G401.6 (cell line): ENCODE data around the gene AGXT.

Experiments
- FAIRE-seq: peaks from 2 replicates; lab custom pipeline; 2012; peaks lifted over from hg19 to GRCh38; lab: Jason Lieb, UNC

The AGXT gene

DNA sequence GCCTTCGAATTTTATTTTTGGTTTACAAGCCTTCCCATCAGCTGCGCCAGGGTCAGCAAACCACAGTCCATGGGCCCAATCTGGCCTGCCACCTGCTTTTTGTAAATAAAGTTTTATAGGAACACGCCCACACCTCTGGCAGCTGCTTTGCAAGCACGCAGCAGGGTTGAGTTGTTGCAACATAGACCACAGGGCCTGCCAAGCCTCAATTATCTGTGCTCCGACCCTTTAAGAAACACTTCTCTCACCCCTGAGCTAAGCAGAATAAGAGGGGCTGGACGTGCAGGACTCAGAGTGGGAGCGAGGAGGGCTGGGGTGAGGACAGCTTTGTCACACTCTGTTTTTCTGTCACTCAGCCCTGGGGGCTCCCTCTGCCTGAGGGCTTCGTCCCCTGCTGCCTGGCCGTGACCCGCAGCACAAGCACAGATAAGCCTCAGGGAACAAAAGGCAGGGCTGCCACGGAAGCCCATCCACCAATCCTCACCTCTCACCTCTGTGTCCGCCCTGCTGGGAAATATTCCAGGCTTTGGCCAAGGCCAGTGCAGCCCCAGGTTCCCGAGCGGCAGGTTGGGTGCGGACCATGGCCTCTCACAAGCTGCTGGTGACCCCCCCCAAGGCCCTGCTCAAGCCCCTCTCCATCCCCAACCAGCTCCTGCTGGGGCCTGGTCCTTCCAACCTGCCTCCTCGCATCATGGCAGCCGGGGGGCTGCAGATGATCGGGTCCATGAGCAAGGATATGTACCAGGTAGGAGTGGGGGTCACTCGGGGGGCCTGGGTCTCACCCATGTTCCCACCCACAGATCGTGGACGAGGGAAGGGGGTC lies at the start of gene AGXT:
TSS of gene AGXT (plus strand) at position 539 of the 823 bp plus-strand sequence. CDS start at position 581, 42 bp downstream.
- FAIRE-seq = no peak

DNA sequence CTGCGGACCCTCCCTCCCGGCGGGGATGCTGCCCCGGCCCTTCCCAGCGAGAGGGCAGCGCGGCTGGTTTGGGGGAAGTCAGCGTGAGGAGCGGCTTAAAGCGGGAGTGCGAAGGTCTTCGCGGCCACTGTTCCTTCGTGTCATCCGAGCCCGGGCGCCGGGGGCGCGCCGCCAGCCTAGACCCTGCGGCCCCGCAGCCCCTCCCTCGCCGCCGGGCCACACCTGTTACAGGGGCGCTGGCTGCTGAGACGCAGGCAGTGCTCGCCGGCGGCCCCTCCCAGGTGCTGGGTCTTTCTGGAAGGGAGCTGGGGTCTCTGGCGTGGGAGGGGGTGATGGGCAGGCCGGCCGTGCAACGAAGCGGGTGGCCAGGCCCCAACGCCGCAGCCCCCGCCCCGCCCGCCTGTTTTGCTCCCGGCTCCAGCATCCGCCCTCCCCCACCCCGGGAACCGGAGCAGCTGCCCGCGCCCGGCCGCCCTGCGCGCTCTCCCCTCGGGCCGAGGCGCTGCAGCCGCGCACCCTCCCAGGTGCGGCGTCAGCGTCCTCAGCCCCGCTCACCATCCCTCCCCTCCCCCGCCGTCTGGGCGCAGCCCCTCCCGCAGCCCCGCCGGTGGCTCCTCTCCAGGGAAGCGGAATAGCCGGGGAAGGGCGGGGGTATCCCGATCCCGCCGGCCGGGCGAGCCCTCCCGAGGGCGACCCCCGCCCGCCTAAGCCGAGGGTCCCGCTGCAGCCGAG lies 49.3 kb upstream of the AGXT start:
- no peak for FAIRE-seq

DNA sequence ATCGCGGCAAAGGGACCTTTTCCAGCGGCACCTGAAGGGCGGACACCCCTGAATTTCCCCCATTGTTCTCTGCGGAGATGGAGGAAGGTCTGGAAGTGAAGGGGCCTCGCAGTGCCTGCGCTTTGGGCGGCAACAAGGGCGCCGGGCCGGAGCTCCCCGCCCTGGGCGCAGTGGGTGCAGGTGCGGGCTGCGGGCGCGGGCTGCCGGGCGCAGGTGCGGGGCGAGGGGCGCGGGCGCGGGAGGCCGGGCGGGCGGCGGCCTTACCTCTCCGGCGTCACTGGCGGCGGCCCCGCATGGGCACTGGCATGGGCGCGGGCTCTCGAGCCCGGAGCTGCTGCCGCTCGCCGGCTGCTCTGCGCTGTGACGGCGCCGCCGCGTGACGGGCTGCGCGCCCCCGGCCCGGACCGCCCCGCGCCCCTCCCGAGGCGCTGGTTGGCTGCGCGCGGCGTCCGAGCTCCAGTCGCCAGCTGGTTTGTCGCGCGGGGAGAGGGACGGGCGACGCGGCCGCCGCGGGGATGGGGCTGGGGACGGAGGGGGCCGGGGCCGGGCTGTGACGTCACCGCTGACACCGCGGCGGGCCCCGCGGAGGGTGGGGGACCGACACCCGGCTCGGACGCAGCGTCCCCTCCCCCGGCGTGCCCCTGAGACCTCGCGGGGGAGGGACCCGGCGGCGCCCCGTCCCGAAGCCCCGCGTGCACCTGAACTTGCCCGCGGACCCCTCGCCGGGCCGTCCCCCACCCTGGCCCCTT lies 48.6 kb upstream of the AGXT start, which contains the start of gene KIF1A:
TSS of gene KIF1A (minus strand) at position 362 of the 749 bp plus-strand sequence. CDS start 22,467 bp downstream, outside the sequence.
- FAIRE-seq = no peak

DNA sequence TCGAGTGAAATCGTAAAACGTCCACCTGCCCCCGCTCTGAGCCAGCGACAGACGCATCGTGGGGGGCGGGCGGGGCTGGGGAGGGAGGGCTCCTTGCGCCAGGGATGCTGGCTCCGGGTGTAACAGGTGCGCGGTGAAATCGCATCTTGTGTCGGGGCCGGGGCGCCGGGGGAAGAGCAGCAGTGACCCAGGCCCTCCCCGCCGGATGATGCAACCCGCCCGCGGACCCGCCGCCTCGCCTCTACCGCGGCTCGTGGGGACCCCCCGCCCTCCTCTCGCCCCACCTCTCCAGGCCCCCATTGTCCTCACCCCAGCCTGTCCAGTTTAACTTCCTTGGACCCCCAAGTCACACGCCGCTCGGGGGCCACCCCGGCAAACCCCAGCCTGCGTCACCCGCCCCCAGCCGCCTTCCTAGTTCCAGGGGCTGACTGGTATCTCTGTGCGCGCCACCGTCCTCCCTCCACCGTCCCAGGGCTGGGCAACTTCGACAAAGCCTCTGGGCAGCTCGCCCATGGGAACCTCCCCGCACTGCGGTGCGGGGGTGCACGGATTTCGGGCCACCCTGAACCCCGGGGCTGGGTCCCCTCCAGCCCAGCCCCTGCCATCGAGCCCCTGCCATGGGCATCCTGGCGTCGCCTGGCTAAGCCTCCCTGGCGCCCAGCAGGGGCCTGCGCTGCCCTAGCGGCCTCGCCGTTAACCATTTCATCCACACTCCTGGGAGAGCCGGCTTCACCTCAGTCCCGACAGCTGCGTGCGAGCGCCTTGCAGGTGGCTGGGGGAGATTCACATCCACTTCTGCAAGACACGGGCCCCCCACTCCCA lies 47.8 kb upstream of the AGXT start:
- no peak for FAIRE-seq

DNA sequence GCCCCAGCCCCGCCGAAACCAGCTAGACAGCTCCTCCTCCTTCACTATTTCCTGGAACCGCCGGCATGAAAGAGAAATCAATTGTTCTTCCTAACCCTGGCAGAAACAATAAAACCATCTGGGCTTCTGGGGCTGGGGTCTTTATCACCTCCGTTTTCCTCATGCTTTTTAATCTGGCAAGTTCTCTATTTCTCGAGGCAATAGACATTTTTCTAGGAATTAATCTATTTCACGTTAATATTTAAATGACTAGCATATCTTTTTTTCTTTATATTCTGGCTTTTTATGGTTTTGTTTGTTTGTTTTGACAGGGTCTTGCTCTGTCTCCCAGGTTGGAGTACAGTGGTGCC lies 47.2 kb upstream of the AGXT start:
- no peak for FAIRE-seq

DNA sequence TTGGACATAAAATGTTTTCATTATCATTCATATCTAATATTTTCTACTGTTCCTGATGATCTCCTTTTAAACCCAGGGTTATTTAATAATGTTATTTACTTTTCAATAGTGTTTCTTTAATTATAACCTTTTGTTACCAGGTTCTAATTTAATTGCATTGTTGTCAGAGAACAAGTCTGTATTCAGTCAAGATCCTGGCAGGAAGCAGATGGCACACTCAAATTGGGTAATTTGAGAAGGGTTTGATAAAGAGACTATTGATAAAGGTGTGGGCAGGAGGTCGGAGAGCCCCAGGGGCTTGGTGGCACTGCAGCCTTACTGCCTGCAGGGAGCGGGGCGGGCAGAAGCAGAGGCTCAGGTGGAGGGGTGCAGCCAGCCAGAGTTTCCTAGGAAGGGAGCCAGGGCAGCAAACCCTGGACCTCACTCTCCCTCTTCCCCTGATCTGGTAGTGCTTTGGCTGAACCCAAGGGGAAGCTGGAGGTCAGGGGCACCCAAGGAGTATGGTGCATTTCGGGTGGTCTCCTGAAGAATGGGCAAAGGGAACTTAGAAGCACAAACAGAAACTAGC lies 46.3 kb upstream of the AGXT start:
- no peak for FAIRE-seq

DNA sequence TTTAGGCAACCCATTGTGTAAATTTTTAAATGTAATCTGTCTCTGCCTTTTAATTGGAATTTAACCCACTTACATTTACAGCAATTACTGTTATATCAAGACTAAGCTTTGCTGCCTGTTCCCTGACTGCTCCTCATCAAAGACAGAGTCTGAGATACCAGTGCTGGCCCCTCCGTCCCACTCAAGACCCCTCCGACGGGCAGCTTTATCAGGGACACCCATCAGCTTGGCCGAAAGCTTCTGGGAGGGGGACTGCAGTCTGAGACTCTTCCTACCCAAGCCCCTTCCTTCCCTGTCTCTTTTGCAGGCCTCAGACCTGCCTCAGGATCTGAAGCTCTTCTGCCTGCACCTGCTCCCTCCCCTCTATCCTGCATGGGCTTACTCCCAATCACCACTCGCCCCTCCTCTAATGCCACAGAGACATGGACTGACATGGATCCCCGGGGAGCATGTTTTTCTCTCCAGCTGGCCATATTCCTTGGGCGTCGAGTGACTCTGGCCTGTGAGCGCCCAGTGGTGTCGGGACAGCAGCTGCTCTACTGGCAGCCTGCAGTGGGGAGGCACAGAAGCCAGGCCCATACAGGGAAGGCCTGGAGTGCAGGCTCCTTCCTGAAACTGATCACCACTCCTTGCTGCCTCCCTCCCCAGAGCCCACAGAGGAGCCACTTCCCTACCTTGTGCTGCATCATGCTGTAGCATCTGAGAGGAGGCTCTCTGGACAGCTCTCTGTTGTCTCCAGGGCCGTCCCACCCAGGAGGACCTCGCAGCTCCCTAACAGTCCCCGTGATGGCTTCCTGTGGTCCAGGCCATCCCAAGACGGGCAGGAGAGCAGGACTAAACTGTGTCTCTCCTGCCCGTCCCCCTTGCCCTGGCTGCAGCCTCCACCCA lies 44.9 kb upstream of the AGXT start:
- no peak for FAIRE-seq

DNA sequence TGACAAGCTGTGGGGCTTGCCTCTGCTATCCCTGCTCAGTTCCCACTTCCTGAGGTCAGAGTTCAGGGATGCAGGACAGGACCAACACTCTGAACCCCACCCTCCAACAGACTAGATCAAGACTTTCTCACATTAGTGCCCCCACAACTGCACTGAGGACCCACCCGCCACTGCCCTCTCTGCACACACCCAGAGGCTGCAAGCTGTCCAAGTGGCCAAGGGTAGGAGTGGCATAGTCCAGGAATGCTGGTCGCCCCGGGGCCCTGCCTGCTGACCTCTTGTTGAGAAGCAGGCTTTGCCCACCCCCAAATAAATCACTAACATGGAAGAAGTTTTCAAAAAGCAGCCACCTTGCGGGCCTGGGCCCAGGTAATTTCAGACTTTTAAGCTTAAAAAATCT lies 43.1 kb upstream of the AGXT start:
- FAIRE-seq = no peak

DNA sequence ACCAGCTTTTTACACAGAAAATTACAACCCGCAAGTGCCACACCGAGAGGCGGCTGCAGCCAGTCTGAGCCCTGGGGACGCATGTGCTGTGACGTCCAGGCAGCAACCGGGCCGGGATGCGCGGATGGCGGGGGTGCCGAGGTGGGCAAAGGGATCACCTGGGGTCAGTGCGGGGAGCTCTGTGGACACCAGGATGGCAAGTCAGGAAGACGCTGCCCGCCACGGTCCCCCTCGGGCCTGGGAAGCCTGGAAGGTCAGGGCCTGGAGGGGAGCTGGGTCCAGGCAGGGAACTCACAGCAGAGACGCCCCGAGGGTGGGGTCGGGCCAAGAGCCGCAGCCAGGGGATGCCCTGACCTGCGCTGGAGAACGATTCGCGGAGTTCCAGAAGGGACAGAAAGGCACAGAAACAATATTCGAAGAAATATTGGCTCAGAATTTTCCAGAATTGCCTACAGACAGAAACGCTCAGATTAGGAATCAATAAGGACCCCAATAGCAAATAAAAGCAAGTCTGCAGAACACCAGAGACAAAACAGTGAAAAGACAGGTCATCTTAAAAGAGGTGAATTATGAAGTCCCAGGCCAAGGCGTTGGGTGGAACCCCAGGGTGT lies 36.9 kb upstream of the AGXT start:
- no peak for FAIRE-seq

DNA sequence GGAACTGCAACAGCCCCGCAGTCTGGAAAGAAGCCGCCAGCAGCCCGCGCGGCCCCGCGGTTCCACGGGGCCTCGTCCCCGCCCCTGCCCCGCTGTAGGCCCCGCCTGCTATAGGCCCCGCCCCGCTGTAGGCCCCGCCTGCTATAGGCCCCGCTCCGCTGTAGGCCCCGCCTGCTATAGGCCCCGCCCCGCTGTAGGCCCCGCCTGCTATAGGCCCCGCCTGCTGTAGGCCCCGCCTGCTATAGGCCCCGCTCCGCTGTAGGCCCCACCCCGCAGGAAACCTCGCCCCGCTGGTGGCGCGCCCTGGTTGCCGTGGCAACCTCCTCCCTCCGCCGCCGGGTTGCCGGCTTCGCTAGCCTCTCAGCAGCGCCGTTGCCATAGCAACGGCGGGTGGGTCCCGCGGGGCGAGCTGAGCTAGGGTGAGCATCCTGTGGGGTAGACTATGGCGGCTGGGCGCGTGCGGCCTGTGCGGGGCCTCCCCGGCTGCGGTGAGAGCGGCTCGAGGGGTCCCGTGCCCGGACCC lies 36.4 kb upstream of the AGXT start:
- peak; percentile 94 for FAIRE-seq

DNA sequence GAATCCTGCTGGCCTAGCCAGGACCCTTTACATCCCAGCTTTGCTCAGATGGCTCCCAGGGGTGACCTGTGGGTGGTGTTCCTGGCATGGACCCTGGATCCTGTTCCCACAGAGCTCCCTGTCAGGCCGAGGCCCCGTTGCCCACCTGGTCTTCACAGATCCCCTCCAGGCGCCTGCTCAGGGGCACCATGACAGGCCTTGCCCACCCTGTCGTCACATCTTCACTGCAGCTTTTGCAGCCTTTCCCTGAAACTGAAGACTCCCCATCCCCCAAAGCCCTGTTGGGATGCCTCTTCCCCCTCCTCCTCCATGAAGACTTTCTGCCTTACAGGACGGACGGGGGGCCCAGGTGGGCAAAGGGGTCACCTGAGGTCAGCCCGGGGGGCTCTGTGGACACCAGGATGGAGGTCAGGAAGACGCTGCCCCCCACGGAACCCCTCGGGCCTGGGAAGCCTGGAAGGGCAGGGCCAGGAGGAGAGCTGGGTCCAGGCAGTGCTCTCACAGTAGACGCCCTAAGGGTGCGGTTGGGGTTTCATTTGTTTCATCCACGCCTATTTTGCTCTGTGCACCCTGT lies 35.6 kb upstream of the AGXT start:
- no peak for FAIRE-seq

DNA sequence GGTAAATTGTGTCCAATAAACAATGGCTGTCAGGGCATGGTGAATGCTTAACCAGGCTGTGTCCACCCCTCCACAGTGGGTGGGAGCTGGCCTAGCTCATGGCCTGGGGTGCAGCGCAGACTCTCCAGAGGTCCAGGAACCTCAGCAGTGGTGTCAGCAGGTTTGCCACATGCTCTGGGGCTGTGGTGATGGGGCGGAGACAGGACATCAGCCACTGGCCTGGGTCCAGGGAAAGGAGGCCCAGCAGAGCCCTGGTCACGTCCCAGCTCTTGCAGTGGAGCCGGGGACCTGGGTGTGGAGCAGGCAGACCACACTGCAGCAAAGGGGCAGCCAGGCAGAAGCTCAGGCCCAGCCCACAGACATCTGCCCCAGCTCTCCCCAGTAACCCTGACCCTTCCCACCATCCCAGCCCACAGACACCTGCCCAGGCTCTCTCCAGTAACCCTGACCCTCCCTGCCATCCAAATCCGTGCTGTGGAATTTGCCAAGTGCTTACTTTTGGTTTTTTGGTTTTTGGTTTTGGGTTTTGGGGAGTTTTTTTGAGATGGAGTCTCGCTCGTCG lies 34.8 kb upstream of the AGXT start:
- FAIRE-seq = no peak

DNA sequence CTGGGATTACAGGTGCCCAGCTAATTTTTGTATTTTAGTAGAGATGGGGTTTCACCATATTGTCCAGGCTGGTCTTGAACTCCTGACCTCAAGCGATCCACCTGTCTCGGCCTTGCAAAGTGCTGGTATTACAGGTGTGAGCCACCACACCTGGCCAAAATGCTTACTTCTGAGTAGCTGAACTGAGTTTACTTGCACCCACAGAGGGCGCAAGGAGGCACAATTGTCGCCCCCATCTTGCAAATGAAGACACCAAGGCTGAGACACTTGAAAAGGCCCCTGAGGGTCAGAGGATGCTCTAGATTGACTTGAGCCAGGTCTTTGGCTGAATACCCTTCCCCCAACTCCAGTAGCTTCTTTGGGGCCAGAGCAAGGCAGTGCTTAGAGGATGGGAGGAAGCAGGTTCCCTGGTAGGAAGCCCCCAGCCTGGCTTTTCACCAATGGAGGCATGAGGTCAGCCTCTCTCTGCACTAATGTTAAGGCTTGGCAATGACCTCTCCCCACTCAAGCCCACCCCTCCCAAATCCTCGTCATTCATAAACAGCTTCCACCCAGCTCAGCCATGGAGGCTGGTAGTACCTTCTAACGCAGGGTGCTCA lies 34.1 kb upstream of the AGXT start:
- FAIRE-seq = no peak

DNA sequence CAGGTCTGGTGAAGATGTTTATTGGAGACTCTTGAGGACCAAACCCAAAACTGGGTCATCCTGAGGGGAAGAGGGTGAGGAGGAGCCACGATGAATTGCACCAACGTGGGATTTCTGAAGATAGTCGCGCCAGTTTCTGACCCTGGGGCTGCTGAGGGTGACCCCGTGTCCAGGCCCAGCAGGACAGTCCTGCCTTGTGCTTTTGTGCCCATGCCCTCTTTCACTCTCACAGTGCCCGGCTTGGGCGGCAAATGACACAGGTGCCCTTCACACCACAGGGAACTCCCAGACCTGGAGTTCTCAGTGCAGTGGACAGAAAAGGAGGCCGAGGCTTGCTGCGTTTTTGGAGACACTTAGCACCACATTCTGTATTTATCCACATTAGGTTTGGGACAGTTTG lies 33.1 kb upstream of the AGXT start:
- FAIRE-seq = no peak

DNA sequence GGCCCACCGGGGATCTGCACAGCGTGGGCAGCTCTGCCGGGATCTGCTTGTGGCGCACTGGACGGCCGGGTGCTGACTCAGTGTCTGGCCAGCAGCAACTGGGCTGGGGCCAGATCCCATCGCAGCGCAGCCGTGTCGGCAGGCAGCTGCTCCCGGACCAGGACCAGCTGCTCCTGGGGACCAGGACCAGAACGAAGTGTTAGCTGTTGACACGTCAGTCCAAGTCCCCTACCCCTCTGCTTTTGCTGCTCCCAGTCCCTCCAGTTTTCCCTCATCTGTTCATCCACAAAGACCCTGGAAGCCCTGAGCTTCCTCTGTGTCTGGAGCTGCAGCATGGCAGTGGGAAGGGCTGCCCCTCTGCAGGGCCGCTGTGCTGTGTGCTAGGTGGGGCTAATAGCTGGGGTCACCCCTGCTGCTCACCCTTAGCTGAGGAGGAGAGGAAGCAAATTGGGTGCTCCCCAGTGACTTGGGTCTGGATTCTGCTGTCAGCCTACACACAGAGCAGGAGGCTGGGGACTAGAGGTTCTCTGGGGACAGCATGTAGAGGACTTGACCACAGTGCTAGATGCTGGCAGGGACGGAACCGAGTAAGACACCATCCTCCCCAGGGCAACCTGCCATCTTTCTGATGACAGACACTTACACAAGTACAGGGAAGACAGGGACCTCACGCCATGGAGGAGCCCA lies 31.7 kb upstream of the AGXT start:
- no peak for FAIRE-seq

DNA sequence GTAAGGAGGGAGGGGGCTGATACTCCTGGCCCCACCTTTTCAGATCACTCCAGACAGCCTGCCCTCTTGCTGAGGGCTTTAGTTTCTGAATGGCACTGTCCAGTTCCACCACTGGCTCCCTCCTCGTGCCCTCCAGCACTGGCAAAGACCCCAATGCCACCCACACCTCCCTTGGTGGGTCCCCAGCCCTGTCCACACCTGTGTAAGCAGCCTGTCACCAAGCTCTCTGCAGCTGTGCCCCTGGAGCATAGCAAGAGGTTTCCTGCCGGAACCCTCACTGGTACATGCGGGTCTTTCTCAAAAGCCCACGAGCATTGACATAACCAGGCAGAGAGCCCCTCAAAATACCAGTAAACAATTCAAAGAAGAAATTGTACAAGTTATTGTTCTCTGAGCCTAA lies 31.0 kb upstream of the AGXT start:
- FAIRE-seq = no peak

DNA sequence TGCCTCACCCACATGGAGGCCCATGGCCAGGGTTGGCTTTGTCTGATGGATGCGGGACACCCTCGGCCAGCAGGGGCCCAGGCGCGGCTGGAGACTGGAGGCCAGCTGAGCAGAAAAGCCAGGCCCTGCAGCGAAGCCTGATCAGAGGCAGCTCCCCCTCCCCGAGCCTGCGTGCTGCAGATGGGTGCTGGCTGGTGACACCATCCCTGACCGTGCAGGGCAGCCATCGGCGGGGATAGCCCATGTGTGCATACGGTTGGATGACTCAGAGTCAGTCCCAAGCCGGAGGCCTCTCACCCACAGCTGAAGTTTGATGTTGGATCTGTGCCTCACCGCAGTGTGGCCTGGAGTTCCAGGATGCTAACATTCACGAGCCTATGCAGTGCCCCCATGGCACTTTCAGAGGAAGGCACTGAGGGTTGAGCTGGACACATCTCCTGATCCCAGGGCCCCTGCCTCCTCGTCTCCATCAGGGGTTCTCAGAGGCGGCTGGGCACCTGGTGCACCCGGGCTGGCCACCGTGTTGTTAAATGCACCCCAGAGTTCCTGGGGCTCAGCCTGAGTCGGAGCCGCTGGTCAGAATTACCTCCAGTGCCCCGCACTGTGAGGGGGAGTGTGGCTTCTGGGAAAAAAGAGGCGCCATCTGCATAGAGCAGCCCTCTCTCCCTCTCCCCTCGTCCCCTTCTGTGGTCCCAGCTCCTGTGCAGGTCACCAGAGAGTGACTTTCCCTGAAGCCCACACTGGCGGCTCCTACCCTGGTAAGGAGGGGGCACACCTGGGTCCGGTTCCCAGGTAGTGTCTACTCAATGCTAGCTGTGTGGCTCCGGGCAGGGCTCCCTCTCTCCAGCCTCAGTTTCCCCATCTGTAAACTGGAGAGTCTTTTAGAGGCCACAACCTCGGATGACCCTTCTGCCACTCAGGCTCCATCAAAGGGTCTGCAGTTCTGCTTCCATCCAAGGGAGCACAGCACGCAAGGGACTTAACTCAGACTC lies 29.2 kb upstream of the AGXT start:
- no peak for FAIRE-seq
